ENCODE data around the gene EPAS1. TPM values are rescaled to one million over a fixed set of nuclear protein-coding genes. Genes with fewer than 3 reads are reported as not detected.

EPAS1 gene
- total RNA-seq, 1 experiment from 2014 or later = 55.9 TPM

- H3K79me2 ChIP-seq (ENCODE audit: insufficient read depth, low read length) = no peaks in the 10 kb centered on the region; the same call in 1 of the 2 replicates
- no peak overlapping the region for H3K4me3 ChIP-seq (replicated peaks in 1 of 2; ENCODE audit: low read depth in 1 of 2, low read length in 2 of 2)
- H4K20me1 ChIP-seq (ENCODE audit: insufficient read depth) = no peaks in the 10 kb centered on the region
- peaks cover 0 to 12% of the 10 kb centered on the region in 2 experiments; a peak in 1 of 4 replicates for H3K4me1 ChIP-seq (ENCODE audit: control insufficient read depth in 1 of 2, insufficient read depth in 2 of 2, low read length in 2 of 2)
- H3K4me2 ChIP-seq (ENCODE audit: low read length) = no peak overlapping the region
- DNase-seq (ENCODE audit: low read depth, low spot score) (no peak), ATAC-seq (no peak)
- H3K36me3 ChIP-seq (ENCODE audit: control insufficient read depth in 1 of 2, insufficient read depth in 2 of 2, low read length in 2 of 2) = no peaks in the 10 kb centered on the region
- intact Hi-C loops (cut with micrococcal nuclease) = no loop called here
- no peak for TF ChIP-seq EGR1 (IDR thresholded peaks at IDR 0.05; ENCODE audit: low read depth)
- no peak for TF ChIP-seq REST (IDR thresholded peaks at IDR 0.05; ENCODE audit: low read depth)
- TF ChIP-seq RAD21 (IDR thresholded peaks at IDR 0.05; ENCODE audit: low read depth) = no peak
- no peak for TF ChIP-seq ZFX (IDR thresholded peaks at IDR 0.05)
- no peak for TF ChIP-seq JUND (IDR thresholded peaks at IDR 0.05)
- TF ChIP-seq, protein P1, sequence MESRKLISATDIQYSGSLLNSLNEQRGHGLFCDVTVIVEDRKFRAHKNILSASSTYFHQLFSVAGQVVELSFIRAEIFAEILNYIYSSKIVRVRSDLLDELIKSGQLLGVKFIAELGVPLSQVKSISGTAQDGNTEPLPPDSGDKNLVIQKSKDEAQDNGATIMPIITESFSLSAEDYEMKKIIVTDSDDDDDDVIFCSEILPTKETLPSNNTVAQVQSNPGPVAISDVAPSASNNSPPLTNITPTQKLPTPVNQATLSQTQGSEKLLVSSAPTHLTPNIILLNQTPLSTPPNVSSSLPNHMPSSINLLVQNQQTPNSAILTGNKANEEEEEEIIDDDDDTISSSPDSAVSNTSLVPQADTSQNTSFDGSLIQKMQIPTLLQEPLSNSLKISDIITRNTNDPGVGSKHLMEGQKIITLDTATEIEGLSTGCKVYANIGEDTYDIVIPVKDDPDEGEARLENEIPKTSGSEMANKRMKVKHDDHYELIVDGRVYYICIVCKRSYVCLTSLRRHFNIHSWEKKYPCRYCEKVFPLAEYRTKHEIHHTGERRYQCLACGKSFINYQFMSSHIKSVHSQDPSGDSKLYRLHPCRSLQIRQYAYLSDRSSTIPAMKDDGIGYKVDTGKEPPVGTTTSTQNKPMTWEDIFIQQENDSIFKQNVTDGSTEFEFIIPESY (IDR thresholded peaks at IDR 0.05; ENCODE audit: extremely low read depth, insufficient replicate concordance, low read length) = no peak
- TF ChIP-seq SP1 (IDR thresholded peaks at IDR 0.05; ENCODE audit: low read depth) = no peak
- TF ChIP-seq YY1 (IDR thresholded peaks at IDR 0.05; ENCODE audit: extremely low read depth, insufficient replicate concordance, low read depth, low read length) = no peak
- no peak for TF ChIP-seq ATF3 (IDR thresholded peaks at IDR 0.05)
- no peak for TF ChIP-seq POLR2AphosphoS5 (IDR thresholded peaks at IDR 0.05; ENCODE audit: low read depth, low read length)
- no peak for TF ChIP-seq MAX (IDR thresholded peaks at IDR 0.05)
- TF ChIP-seq EZH2phosphoT487 (IDR thresholded peaks at IDR 0.05; ENCODE audit: borderline replicate concordance) = no peak
- no peak for TF ChIP-seq FOSL1 (IDR thresholded peaks at IDR 0.05; ENCODE audit: low read depth)
- TF ChIP-seq ELF1 (IDR thresholded peaks at IDR 0.05; ENCODE audit: borderline replicate concordance, low read depth) = no peak
- no peak for TF ChIP-seq TCF7L2 (IDR thresholded peaks at IDR 0.05; ENCODE audit: borderline replicate concordance, extremely low read depth, insufficient read depth, insufficient read length)
- TF ChIP-seq, protein P2, sequence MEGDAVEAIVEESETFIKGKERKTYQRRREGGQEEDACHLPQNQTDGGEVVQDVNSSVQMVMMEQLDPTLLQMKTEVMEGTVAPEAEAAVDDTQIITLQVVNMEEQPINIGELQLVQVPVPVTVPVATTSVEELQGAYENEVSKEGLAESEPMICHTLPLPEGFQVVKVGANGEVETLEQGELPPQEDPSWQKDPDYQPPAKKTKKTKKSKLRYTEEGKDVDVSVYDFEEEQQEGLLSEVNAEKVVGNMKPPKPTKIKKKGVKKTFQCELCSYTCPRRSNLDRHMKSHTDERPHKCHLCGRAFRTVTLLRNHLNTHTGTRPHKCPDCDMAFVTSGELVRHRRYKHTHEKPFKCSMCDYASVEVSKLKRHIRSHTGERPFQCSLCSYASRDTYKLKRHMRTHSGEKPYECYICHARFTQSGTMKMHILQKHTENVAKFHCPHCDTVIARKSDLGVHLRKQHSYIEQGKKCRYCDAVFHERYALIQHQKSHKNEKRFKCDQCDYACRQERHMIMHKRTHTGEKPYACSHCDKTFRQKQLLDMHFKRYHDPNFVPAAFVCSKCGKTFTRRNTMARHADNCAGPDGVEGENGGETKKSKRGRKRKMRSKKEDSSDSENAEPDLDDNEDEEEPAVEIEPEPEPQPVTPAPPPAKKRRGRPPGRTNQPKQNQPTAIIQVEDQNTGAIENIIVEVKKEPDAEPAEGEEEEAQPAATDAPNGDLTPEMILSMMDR (IDR thresholded peaks at IDR 0.05 in 2 of 3, conservative IDR thresholded peaks at IDR 0.05 in 1 of 3; ENCODE audit: borderline replicate concordance in 1 of 3, insufficient read depth in 1 of 3, low read depth in 2 of 3, low read length in 2 of 3) = no peak
- TF ChIP-seq SIN3A (IDR thresholded peaks at IDR 0.05; ENCODE audit: low read depth) = no peak
- no peak for TF ChIP-seq EZH2 (IDR thresholded peaks at IDR 0.05)
- ChIA-PET CTCF (no interaction called here), POLR2A (no interaction called here), RAD21 (ENCODE audit: low non-redundant PET in 1 of 2, low total read pairs in 2 of 2, uncharacterized antibody in 2 of 2, unreplicated experiment in 2 of 2) (no interaction called here)
- H3K27me3 ChIP-seq (ENCODE audit: insufficient read depth, low read length) = no peaks in the 10 kb centered on the region
- no peaks in the 10 kb centered on the region for H3K9me2 ChIP-seq (ENCODE audit: insufficient read depth)
- no peak overlapping the region for H3K9ac ChIP-seq (ENCODE audit: low read length)
- no peak overlapping the region for H2AFZ ChIP-seq (ENCODE audit: low read depth, low read length, poor library complexity, severe bottlenecking)
- H3K9me3 ChIP-seq (ENCODE audit: control insufficient read depth in 1 of 2, insufficient read depth in 1 of 2, low read depth in 1 of 2, low read length in 2 of 2) = no peaks in the 10 kb centered on the region
- no peak overlapping the region for H3K27ac ChIP-seq (ENCODE audit: low read depth, low read length)
- BruUV-seq (replicated peaks) = no TSS peak
Observed at GRCh38 chr2:46334389-46335271, 37.4 kb downstream of the EPAS1 start.

Measured in HCT116 (cell line).